ENCODE data around the gene ST6GAL1.

- TF ChIP-seq POLR2A (IDR thresholded peaks at IDR 0.05) = no peak
- TF ChIP-seq, protein P1, sequence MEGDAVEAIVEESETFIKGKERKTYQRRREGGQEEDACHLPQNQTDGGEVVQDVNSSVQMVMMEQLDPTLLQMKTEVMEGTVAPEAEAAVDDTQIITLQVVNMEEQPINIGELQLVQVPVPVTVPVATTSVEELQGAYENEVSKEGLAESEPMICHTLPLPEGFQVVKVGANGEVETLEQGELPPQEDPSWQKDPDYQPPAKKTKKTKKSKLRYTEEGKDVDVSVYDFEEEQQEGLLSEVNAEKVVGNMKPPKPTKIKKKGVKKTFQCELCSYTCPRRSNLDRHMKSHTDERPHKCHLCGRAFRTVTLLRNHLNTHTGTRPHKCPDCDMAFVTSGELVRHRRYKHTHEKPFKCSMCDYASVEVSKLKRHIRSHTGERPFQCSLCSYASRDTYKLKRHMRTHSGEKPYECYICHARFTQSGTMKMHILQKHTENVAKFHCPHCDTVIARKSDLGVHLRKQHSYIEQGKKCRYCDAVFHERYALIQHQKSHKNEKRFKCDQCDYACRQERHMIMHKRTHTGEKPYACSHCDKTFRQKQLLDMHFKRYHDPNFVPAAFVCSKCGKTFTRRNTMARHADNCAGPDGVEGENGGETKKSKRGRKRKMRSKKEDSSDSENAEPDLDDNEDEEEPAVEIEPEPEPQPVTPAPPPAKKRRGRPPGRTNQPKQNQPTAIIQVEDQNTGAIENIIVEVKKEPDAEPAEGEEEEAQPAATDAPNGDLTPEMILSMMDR (IDR thresholded peaks at IDR 0.05) = no peak
Observed at GRCh38 chr3:186939536-186939935, 9.2 kb downstream of the ST6GAL1 start.

Measured in uterus (tissue), 2 donors.